ENCODE results near the gene PAFAH1B2.
"Not testable (repeated sequence)": the region's sequence is repeated elsewhere in the genome, so short reads cannot be mapped to it uniquely, and the experiment has no call there.

The PAFAH1B2 gene

DNA sequence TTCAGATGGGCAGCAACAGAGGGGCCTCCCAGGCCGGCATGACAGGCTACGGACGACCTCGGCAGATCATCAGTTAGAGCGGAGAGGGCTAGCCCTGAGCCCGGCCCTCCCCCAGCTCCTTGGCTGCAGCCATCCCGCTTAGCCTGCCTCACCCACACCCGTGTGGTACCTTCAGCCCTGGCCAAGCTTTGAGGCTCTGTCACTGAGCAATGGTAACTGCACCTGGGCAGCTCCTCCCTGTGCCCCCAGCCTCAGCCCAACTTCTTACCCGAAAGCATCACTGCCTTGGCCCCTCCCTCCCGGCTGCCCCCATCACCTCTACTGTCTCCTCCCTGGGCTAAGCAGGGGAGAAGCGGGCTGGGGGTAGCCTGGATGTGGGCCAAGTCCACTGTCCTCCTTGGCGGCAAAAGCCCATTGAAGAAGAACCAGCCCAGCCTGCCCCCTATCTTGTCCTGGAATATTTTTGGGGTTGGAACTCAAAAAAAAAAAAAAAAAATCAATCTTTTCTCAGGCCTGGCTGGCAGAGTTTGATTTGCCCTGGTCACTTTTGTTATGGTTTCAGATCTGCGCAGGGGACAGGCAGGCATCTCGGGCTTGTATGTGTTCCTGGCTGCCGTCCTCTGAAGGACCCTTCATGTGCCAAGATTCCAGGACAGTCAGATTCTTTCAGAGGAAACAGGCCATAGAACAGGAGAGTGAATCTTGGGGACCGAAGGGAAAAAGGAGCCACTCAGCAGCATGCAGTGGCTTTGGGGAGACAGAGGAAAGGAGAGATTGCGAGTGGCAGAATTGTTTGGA is 60.4 kb downstream of the PAFAH1B2 start:
- Histone ChIP-seq H3K27me3 (ENCODE audit: low read length) (no peaks in the 10 kb centered on the region), H3K4me3 (ENCODE audit: insufficient read depth, low read length, poor library complexity, severe bottlenecking) (no peak overlapping the region), H4K20me1 (ENCODE audit: low read depth, low read length) (no peaks in the 10 kb centered on the region), H3K9me2 (replicated peaks; ENCODE audit: insufficient read depth, low read length) (no peaks in the 10 kb centered on the region), H3K9me3 (ENCODE audit: insufficient read depth, low read length) (no peaks in the 10 kb centered on the region), H3K36me3 (ENCODE audit: low read length) (no peaks in the 10 kb centered on the region), H3F3A (ENCODE audit: insufficient read depth) (no peaks in the 10 kb centered on the region), H3K9ac (ENCODE audit: low read length) (no peak overlapping the region), H2AFZ (ENCODE audit: low read depth, low read length, severe bottlenecking) (no peak overlapping the region), H3K4me2 (ENCODE audit: low read depth, low read length, poor library complexity, severe bottlenecking) (no peak overlapping the region), H3K79me2 (ENCODE audit: insufficient read depth, low read length) (no peaks in the 10 kb centered on the region), H3K27ac (ENCODE audit: low read depth, low read length) (no peak overlapping the region)
- TF ChIP-seq EZH2phosphoT487 (conservative IDR thresholded peaks at IDR 0.05; ENCODE audit: low read length), result no peak
- TF ChIP-seq, protein P1, sequence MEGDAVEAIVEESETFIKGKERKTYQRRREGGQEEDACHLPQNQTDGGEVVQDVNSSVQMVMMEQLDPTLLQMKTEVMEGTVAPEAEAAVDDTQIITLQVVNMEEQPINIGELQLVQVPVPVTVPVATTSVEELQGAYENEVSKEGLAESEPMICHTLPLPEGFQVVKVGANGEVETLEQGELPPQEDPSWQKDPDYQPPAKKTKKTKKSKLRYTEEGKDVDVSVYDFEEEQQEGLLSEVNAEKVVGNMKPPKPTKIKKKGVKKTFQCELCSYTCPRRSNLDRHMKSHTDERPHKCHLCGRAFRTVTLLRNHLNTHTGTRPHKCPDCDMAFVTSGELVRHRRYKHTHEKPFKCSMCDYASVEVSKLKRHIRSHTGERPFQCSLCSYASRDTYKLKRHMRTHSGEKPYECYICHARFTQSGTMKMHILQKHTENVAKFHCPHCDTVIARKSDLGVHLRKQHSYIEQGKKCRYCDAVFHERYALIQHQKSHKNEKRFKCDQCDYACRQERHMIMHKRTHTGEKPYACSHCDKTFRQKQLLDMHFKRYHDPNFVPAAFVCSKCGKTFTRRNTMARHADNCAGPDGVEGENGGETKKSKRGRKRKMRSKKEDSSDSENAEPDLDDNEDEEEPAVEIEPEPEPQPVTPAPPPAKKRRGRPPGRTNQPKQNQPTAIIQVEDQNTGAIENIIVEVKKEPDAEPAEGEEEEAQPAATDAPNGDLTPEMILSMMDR (IDR thresholded peaks at IDR 0.05; ENCODE audit: insufficient read depth, low read length, poor library complexity, severe bottlenecking), result no peak

DNA sequence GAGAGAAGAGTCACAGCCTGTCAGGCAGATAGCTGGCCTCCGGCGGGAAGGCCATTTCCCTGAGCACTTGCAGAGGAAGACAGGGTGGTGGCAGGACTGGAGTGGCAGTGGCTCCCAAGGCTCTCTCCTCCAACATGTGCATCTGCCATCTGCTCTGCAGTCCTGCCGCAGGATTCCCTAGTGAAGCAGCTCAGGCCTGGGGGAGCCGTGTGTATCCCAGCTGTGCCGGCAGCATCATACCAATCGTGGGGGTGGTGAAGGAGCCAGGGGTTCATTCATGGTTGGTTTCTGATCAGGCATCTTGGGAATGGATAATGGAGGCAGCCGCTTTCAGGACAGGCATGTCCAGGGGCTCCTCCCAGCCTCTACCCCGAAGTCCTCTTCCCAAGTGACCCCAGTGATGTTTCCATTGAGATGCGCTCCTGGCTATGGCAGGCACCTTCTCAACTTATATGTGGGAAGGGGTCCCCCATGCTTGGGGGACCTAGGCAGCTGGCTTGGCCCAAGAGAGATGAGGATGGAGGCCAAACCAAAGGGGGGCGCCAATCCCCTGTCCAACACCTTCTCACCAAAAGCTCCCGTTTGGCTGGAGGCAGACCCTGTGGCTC is 61.2 kb downstream of the PAFAH1B2 start:
- Histone ChIP-seq H3F3A (ENCODE audit: insufficient read depth) (no peaks in the 10 kb centered on the region), H3K9ac (ENCODE audit: low read length) (no peak overlapping the region), H4K20me1 (ENCODE audit: low read depth, low read length) (no peaks in the 10 kb centered on the region), H3K27ac (ENCODE audit: low read depth, low read length) (no peak overlapping the region), H3K9me3 (ENCODE audit: insufficient read depth, low read length) (no peaks in the 10 kb centered on the region), H3K27me3 (ENCODE audit: low read length) (no peaks in the 10 kb centered on the region), H2AFZ (ENCODE audit: low read depth, low read length, severe bottlenecking) (no peak overlapping the region), H3K4me3 (ENCODE audit: insufficient read depth, low read length, poor library complexity, severe bottlenecking) (no peak overlapping the region), H3K36me3 (ENCODE audit: low read length) (no peaks in the 10 kb centered on the region), H3K9me2 (replicated peaks; ENCODE audit: insufficient read depth, low read length) (no peaks in the 10 kb centered on the region), H3K4me2 (ENCODE audit: low read depth, low read length, poor library complexity, severe bottlenecking) (no peak overlapping the region), H3K79me2 (ENCODE audit: insufficient read depth, low read length) (no peaks in the 10 kb centered on the region)
- TF ChIP-seq EZH2phosphoT487 (conservative IDR thresholded peaks at IDR 0.05; ENCODE audit: low read length), result no peak
- TF ChIP-seq, protein P1 (IDR thresholded peaks at IDR 0.05; ENCODE audit: insufficient read depth, low read length, poor library complexity, severe bottlenecking), result no peak

DNA sequence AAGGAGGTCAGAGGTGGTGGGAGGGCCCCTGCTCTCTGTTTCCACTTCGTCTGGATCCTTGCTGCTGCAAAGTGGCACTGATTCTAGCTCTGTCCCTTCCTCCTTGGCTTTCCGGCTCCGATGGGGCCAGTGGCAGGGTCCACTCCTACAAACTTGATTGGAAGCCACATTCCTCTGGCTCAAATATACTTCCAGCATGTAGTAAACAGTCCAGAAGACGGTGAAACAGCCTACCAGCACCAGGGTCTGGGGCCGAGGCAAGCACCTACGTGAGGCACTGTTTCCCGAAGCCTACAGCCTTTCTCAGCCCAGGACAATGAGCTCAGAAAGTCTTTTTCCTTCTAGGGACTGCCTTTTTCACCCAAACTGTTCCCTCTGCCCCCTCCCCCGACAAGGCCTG is 62.0 kb downstream of the PAFAH1B2 start:
- not testable (repeated sequence) for H3K4me2 ChIP-seq (ENCODE audit: low read depth, low read length, poor library complexity, severe bottlenecking); H3F3A ChIP-seq (ENCODE audit: insufficient read depth); H3K27me3 ChIP-seq (ENCODE audit: low read length); H3K36me3 ChIP-seq (ENCODE audit: low read length); H3K9ac ChIP-seq (ENCODE audit: low read length); H3K79me2 ChIP-seq (ENCODE audit: insufficient read depth, low read length); H3K27ac ChIP-seq (ENCODE audit: low read depth, low read length); H3K9me2 ChIP-seq (replicated peaks; ENCODE audit: insufficient read depth, low read length); H4K20me1 ChIP-seq (ENCODE audit: low read depth, low read length); H3K9me3 ChIP-seq (ENCODE audit: insufficient read depth, low read length); H3K4me3 ChIP-seq (ENCODE audit: insufficient read depth, low read length, poor library complexity, severe bottlenecking); H2AFZ ChIP-seq (ENCODE audit: low read depth, low read length, severe bottlenecking)

DNA sequence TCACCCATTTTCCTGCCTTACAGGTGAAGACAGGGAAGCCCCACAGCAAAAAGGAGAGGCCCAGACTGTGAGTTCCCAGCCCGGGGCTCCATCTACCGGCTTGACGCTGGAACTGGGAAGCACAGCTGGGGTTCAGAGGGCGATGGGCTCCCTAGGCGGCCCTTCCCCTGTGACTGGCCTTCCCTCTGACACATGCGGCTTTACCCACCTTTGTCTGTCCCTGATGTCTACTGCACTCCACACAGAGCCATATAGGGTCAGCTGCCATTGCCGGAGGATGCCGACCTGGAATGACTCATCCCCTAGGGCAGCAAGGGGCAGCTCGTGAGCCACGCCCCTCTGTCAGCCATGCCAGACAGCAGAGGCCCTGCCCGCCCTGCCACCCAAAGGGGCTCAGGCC is 62.8 kb downstream of the PAFAH1B2 start:
- H3K9ac ChIP-seq (ENCODE audit: low read length); H3K4me2 ChIP-seq (ENCODE audit: low read depth, low read length, poor library complexity, severe bottlenecking); H3F3A ChIP-seq (ENCODE audit: insufficient read depth); H3K9me2 ChIP-seq (replicated peaks; ENCODE audit: insufficient read depth, low read length); H3K27me3 ChIP-seq (ENCODE audit: low read length); H3K4me3 ChIP-seq (ENCODE audit: insufficient read depth, low read length, poor library complexity, severe bottlenecking); H3K9me3 ChIP-seq (ENCODE audit: insufficient read depth, low read length); H3K27ac ChIP-seq (ENCODE audit: low read depth, low read length); H3K36me3 ChIP-seq (ENCODE audit: low read length); H3K79me2 ChIP-seq (ENCODE audit: insufficient read depth, low read length); H4K20me1 ChIP-seq (ENCODE audit: low read depth, low read length); H2AFZ ChIP-seq (ENCODE audit: low read depth, low read length, severe bottlenecking): not testable (repeated sequence)

DNA sequence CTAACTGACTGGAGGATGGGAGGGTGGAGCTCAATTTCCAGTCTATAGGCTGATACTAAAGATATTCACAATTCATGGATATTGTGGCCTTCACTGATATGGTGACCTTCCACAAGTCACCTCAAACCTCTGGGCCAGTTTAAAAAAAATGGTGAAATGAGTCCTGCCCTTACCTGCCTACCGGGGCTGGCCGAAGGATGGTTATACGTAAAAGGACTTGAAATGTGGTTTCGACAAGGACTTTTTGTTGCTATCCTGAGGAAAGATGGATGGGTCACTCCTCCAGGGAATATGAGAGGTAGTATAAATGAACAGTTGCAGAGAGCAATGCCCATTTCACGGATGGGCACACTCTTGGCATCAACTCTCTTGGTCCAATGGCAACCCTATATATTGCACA is 63.4 kb downstream of the PAFAH1B2 start:
- not testable (repeated sequence) for H3K79me2 ChIP-seq (ENCODE audit: insufficient read depth, low read length); H4K20me1 ChIP-seq (ENCODE audit: low read depth, low read length); H3K36me3 ChIP-seq (ENCODE audit: low read length); H3K4me3 ChIP-seq (ENCODE audit: insufficient read depth, low read length, poor library complexity, severe bottlenecking); H3K9me3 ChIP-seq (ENCODE audit: insufficient read depth, low read length); H3K4me2 ChIP-seq (ENCODE audit: low read depth, low read length, poor library complexity, severe bottlenecking); H3F3A ChIP-seq (ENCODE audit: insufficient read depth); H3K27ac ChIP-seq (ENCODE audit: low read depth, low read length); H3K9ac ChIP-seq (ENCODE audit: low read length); H3K27me3 ChIP-seq (ENCODE audit: low read length); H3K9me2 ChIP-seq (replicated peaks; ENCODE audit: insufficient read depth, low read length); H2AFZ ChIP-seq (ENCODE audit: low read depth, low read length, severe bottlenecking)

DNA sequence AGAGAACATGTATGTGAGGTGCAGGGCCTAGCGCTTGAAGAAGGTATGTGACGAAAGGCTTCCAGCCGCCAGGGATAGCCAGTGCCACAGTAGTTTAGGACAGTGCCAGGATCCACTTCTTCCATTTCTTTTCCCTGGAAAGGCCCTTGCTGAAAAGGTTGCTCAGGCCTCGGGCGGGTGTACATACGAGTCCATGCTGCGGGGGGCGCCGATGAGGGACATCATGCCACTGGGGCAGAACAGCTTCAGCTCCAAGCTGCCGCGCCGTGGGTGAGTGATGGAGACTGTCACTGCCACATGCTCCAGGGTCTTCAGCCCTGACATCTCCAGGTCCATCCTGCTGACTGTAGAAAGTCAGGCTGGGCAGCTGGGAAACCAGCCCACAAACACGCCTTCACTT is 64.6 kb downstream of the PAFAH1B2 start:
- H3K79me2 ChIP-seq (ENCODE audit: insufficient read depth, low read length); H4K20me1 ChIP-seq (ENCODE audit: low read depth, low read length): not testable (repeated sequence)

More for the DNA sequence above, 64.6 kb downstream of the PAFAH1B2 start:
- H2AFZ ChIP-seq (ENCODE audit: low read depth, low read length, severe bottlenecking); H3K9me2 ChIP-seq (replicated peaks; ENCODE audit: insufficient read depth, low read length); H3K27ac ChIP-seq (ENCODE audit: low read depth, low read length); H3K27me3 ChIP-seq (ENCODE audit: low read length); H3K4me3 ChIP-seq (ENCODE audit: insufficient read depth, low read length, poor library complexity, severe bottlenecking); H3K9ac ChIP-seq (ENCODE audit: low read length); H3K36me3 ChIP-seq (ENCODE audit: low read length); H3K4me2 ChIP-seq (ENCODE audit: low read depth, low read length, poor library complexity, severe bottlenecking); H3F3A ChIP-seq (ENCODE audit: insufficient read depth); H3K9me3 ChIP-seq (ENCODE audit: insufficient read depth, low read length): not testable (repeated sequence)

All from SU-DHL-6 (cell line).